Measurements from ENCODE around the gene GSN.

GRCh38 chr9:121357011-121357410 is 89.0 kb downstream of the GSN start:
- TF ChIP-seq, protein P1, sequence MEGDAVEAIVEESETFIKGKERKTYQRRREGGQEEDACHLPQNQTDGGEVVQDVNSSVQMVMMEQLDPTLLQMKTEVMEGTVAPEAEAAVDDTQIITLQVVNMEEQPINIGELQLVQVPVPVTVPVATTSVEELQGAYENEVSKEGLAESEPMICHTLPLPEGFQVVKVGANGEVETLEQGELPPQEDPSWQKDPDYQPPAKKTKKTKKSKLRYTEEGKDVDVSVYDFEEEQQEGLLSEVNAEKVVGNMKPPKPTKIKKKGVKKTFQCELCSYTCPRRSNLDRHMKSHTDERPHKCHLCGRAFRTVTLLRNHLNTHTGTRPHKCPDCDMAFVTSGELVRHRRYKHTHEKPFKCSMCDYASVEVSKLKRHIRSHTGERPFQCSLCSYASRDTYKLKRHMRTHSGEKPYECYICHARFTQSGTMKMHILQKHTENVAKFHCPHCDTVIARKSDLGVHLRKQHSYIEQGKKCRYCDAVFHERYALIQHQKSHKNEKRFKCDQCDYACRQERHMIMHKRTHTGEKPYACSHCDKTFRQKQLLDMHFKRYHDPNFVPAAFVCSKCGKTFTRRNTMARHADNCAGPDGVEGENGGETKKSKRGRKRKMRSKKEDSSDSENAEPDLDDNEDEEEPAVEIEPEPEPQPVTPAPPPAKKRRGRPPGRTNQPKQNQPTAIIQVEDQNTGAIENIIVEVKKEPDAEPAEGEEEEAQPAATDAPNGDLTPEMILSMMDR (IDR thresholded peaks at IDR 0.05): no peak
- no peak for TF ChIP-seq POLR2A (IDR thresholded peaks at IDR 0.05)
